CD4-positive, alpha-beta T cell treated with Interleukin-10 for 1 hour (primary cell): Measurements from ENCODE around the gene SHB.

ENCODE experiments used
- DNase-seq: peaks from one replicate; pipeline ENCODE4 v3.0.0-alpha.2; 2020

SHB gene

GRCh38 chr9:38003946-38004808 lies 64.8 kb downstream of the SHB start:
- DNase-seq = no peak

- DNase-seq = peak; percentile 17
These were observed 65.8 kb downstream of the SHB start for GRCh38 chr9:38003230-38003629.

DNA sequence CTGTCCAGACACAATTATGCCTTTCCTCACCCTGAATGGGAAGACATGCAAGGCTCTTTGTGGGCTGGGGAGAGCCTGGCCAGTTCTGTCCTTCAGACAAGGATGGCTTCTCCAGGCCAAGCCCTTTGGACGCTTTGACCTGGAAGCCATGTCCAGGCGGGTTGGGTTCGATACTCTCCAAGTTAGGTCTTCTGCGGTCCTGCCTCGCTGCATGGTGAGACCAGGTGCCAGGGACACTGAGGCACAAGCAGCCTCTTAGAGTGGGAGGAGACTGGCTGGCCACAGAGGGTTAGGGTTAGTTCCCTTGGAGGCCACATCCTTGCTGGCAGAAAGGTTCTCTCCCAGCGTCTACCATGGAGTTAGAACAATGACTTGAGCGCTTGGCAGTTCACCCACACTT lies 67.6 kb downstream of the SHB start:
- DNase-seq = no peak

- DNase-seq = no peak
These were observed 68.3 kb downstream of the SHB start for GRCh38 chr9:38000735-38001134.

DNA sequence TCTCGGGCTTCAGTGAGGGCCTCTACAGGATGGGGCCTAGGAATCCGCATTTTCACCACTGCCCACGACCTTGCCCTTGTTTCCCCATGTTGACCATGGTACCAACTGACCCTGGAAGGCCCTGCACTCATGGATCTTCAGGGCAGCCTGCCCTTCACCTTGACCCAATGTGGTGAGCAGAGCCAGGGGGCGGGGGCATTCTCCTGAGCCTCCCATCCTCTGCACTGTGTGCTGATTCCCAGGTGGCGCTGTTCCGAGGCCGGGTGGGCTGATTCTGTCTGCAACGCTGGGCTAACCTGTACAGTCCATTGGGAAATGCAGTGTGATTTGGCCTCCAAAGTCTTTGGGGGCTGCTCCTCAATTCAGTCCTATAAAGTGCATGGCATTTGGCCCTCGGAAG lies 68.7 kb downstream of the SHB start:
- DNase-seq = no peak

DNA sequence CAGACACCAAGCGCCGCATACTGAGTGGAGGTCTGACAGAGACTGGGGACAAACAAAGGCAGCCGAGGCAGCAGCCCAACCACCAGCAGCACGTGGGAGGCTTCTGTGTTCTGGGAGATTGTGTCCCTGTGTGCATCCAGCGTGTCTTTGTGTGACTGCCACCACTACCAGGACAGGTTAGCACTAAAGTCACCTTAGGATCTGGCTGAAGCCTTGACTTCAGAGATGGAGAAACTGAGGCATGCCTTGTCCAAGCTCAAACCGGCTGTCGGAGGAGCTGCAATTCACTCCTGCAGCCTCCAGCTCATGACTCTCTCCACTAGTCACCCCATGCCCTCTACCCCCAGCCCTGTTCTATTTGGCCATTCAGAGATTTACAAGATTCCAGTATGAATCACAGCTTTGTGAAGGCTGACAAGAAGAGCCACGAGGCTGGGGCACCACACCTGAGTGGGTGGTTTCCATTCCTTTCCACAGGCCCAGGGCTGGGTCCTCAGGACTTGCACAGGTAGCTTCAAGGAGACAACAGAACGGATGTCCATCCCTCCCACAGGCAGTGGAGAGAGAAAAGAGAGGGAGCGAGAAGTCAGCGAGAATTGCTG lies 69.3 kb downstream of the SHB start:
- no peak for DNase-seq

DNA sequence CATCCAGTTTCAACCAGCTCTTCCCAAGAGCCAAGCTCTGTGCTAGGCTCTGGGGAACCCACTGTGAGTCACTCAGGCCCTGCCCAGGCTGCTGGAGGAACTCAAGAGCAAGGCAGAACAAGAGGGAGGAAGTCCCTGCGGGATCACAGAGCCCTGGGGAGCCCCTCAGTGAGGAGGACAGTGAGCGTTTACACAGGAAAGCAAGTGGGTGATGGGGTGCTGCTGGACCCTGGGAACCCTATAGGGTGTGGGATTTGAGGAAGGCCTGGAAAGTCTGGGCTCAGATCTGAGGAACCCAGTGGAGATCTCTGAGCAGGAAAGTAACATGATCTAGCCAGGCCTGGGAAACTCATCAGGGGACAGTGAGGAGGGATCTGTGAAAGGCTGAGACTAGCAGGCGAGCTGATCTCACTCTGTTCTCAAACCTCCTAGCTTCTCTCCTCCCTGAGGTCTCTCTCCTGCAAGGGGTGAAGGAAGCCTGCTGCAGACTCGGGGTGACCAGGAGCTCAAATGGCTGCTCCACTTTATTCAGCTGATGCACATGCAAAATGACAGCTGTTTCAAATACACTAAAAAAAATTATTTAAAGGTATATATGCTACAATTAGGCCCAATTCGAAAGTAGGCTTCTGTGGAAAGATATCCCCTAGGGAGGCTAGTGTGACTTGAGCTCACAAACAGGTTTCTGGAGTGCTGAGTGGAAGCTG lies 70.0 kb downstream of the SHB start:
- no peak for DNase-seq

DNA sequence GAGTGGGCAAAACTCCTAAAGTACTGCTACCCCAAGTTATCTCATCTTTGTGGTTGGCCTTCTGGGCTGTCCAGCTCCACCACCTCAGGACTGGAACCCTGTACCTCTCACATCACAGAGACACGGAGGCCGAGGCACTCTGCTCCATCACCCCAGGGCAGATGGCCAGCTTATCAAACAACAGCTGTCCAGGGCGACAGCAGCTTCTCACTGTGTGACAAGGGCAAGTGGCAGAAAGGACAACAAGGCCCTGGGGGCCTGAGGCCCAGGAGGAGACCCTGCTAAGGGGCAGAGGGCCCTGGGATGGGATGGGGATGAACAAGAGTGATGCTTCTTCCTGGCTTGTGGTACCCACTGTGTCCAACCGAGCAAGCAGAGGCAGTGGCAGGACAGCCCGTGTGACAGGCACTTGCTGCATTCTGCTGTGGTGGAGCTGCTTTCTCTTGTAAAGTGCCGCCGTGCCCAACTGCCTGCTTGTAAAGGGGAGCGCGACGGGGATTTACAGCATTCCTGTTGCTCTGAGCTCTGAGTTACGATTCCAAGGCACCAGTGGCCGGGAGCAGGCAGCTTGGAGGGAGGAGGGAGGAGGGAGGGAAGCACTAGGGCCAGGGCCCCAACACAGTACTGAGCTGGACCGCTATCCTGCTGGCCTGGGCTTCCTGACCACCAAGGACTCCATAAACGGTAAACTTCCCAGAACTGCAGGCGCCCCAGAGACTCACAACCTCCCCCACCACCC lies 71.2 kb downstream of the SHB start:
- DNase-seq = no peak

DNA sequence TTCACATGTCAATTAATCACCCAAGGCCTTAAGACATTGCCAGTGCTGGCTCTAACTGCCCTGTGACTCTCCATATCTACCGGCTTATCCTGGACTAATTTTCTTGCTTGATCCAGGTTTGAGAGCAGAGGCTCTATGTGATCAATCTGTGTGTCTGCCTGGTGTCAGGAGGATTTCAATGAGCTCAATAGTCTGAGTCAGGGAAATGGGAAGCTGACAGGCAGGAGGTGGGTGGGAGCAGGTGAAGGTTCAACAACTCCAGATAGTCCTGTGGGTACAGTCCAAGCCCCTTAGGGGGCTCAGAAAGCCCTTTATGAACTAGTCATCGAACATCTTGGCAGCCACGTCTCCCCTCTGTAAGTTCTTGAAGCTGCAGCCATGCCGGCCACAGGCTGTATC lies 72.2 kb downstream of the SHB start:
- DNase-seq = no peak

- no peak for DNase-seq
These were observed 72.8 kb downstream of the SHB start for GRCh38 chr9:37995961-37996818.

DNA sequence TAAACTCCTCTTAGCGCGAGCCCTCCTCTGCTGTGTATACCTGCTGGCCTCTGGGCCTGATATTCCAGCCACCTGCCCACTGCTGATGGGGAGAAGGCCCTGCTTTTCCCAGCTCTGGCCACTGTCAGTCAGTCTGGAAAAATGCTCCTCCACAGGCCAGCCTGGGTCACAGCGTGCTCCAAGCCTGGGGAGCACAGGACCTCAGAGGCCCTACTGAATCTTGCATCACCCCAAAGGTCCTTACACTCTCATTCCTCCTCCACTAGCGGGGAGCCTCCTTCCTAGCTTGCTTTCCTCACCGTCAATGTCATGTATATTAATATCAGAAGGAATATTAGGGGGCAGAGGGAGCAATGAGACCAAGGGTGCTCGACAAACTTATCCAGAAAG lies 73.7 kb downstream of the SHB start:
- DNase-seq = no peak

DNA sequence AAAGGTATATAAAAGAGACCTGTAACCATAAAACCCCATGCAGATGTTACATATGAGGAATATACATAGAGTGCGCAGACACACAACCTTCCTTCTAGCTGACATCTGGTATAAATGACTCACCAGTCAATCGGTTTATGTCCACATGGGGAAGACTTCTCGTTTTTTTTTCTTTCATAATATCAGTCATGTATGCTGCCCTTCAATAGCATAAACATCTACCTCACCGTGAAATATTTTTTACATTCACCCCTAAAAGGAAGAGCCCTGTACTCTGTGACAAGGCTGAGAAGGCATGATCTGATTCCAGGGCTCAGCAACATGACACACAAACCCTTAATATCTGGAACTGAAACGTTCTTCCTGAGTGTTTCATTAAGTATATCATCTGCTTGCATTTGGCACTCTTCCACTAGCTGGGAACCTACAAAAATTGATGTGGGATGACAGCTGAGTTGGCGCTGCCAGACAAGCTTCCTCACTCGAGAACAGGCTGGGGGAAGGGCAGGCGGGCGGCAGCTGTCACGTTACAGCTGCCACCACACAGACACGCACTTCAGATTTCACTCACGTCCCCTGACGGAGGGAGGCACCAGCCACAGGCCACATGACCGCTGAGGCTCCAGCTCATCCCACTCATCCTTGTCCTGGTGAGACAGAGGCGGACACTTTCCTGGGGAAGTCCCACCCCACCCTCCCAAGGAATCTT lies 74.2 kb downstream of the SHB start:
- DNase-seq = peak; percentile 15

DNA sequence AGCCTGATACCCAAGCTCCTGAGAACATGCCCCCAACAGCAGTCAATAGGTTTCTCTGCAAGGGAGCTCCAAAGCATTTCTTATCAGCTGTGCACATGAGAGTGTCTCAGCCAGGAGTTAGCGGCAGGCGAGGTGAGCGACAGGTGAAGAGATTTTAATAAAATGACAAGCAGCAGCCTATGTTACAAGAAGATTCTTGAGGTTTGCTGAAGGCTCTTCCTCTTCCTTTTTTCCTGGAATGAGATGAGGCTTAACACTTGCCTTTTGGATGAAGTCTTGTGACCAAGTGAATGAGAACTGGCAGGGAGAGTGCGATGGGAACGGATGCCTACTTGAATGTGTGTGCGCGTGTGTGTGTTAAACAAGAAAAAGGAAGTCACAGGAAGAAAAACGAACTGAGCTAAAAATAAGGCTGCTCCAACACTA lies 76.1 kb downstream of the SHB start:
- no peak for DNase-seq

- DNase-seq = no peak
These were observed 78.5 kb downstream of the SHB start for GRCh38 chr9:37990404-37991015.

- DNase-seq = no peak
These were observed 79.3 kb downstream of the SHB start for GRCh38 chr9:37989701-37990100.

DNA sequence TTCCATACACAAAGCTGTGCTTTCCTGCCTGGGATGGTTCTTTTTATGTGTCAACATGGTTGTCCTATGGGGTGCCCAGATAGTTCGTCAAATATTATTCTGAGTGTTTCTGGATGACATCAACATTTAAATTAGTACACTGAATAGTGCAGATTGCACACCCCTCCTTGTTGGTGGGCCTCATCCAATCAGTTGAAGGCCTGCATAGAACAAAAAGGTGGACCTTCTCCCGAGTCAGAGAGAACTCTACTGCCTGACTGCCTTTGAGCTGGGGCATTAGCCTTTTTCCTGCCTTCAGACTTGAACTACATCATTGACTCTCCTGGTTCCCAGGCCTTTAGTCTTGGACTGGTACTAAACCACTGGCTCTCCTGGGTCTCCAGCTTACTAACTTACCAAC lies 80.4 kb downstream of the SHB start:
- no peak for DNase-seq

DNA sequence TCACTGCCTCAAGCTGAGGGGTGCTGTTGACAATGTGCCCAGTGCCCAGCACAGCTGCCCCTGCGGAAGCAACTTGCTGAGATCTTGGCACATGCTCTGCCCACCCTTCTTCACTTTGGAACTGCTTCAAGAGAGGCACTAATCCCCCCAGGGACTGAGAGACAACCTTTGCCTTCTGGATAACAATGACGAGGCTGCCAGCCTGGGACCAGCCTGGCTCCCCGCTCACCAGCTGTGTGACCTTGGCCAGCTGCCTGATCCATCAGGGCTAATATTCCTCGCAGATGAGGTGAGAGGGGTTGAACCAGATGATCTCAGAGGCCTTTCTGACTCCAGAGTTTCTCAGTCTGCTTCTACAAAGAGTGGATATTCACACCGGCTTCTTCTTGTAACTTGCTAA lies 81.0 kb downstream of the SHB start:
- no peak for DNase-seq

DNA sequence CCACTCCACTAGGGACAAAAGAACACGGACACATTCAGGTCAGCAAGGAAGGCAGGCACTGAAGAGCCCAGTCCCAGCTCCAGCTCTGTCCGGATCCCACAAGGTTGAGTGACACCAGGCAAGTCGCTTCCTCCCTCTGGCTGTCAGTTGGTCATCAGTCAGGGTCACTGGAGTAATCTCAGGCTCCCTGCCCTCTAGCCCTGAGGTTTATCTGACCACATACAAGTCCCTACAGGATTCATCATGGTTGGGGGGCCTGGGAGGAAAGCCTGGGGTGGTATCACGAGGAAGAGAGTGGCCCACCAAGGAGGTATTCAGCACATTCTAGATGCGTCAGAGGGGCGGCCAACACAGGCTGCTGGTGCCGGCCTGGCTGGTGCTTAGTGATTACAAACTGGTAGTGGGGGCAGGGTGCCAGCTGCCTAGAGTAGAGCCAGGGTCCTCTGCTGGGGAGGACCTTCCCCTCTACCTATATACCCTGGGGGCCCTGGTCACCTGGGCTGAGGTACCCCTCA lies 81.5 kb downstream of the SHB start:
- no peak for DNase-seq

- DNase-seq = no peak
These were observed 82.2 kb downstream of the SHB start for GRCh38 chr9:37986771-37987258.

DNA sequence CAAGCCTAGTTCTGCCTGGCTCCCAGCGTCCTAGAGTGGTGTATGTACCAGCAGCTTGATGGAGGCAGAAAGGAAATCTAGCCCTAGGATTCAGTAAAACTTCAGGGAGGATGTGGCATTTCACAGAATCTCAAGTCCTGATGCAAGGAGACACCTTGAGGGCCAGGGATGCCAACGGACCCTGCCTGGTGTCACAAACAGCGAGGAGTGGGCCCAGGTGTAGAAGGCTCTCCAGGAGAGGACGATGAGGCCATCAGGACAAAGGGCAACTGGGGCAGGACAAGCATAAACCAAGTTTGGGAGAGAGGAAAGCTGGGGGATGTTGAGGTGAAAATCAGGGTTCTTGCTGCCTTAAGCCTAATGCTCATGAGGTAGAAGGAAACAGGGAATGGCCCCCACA lies 83.0 kb downstream of the SHB start:
- DNase-seq = no peak
